GM12878 (cell line): ENCODE data around the gene EGF.

ENCODE experiments used
- CTCF ChIP-seq, 3 experiments: IDR thresholded peaks in 2 of 3; conservative IDR thresholded peaks in 1 of 3; 2 replicates each; pipeline ENCODE4 v1.5.1; 2011; ENCODE audit warnings: low read depth in 3 of 3, low read length in 3 of 3, mild to moderate bottlenecking in 3 of 3, control low read depth in 2 of 3, moderate library complexity in 2 of 3, inconsistent platforms in 1 of 3, mixed read lengths in 1 of 3; ENCODE audit not compliant: control insufficient read depth in 2 of 3, insufficient read depth in 1 of 3; ENCODE audit errors: extremely low read depth in 1 of 3
- JUNB ChIP-seq: IDR thresholded peaks from 2 replicates; pipeline ENCODE4 v1.6.1; 2016; ENCODE audit warnings: antibody characterized with exemption, mild to moderate bottlenecking
- JUND ChIP-seq: IDR thresholded peaks from 2 replicates; pipeline ENCODE4 v1.6.1; 2012; ENCODE audit warnings: low read depth, mild to moderate bottlenecking, low read length, improper control_type of control experiment, moderate library complexity
- NRF1 ChIP-seq: conservative IDR thresholded peaks from 2 replicates; pipeline ENCODE4 v1.6.1; 2011; ENCODE audit warnings: mild to moderate bottlenecking, low read depth, low read length, improper control_type of control experiment
- POLR2AphosphoS5 ChIP-seq: IDR thresholded peaks from 2 replicates; pipeline ENCODE4 v1.6.1; 2011; ENCODE audit warnings: mild to moderate bottlenecking, low read length, inconsistent platforms
- SREBF2 ChIP-seq: IDR thresholded peaks from 2 replicates; pipeline ENCODE4 v1.6.1; 2012; ENCODE audit warnings: mild to moderate bottlenecking, low read length
- STAT1 ChIP-seq: fragments of 450-650 bp; conservative IDR thresholded peaks from 2 replicates; pipeline ENCODE4 v1.6.1; 2014; ENCODE audit warnings: antibody characterized with exemption, mild to moderate bottlenecking
- SUZ12 ChIP-seq: fragments of 200-600 bp; sonication (generic); IDR thresholded peaks from one replicate; pipeline ENCODE4 v1.6.1; 2018; ENCODE audit warnings: antibody characterized with exemption, mild to moderate bottlenecking; ENCODE audit not compliant: unreplicated experiment
- TAF1 ChIP-seq: IDR thresholded peaks from 2 replicates; pipeline ENCODE4 v1.6.1; 2011; ENCODE audit warnings: mild to moderate bottlenecking, low read depth, low read length, borderline replicate concordance
- TARDBP ChIP-seq: IDR thresholded peaks from 2 replicates; pipeline ENCODE4 v1.6.1; 2016; ENCODE audit warnings: borderline replicate concordance
- ZNF384 ChIP-seq: IDR thresholded peaks from 2 replicates; pipeline ENCODE4 v1.6.1; 2012; ENCODE audit warnings: low read depth, mild to moderate bottlenecking, low read length, improper control_type of control experiment, borderline replicate concordance
- TF ChIP-seq, protein P1 (sequence below): IDR thresholded peaks from 2 replicates; pipeline ENCODE4 v1.6.1; 2012; ENCODE audit warnings: low read depth, low read length, improper control_type of control experiment

DNA sequence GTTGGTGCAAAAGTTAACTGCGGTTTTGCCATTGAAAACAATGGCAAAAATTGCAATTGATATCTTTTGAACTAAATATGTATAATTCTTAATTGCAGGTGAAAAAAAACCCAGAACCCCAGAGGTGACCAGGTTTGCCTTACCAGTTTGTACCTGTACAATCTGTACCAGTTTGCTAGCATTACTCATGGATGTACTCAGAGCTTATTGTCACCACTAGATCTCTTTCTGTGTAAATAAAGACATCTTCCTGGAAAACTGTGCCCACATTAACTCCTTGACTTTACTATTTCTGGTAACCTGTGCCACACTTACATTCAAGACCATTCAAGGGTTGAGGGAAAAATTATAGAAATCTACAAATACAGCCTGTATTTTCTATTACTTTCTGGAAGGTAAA, 146.0 kb downstream of the EGF start:
- TF ChIP-seq CTCF (IDR thresholded peaks at IDR 0.05 in 2 of 3, conservative IDR thresholded peaks at IDR 0.05 in 1 of 3; ENCODE audit: control insufficient read depth in 2 of 3, extremely low read depth in 1 of 3, insufficient read depth in 1 of 3, low read depth in 3 of 3, low read length in 3 of 3): no peak
- no peak for TF ChIP-seq ZNF384
- TF ChIP-seq JUNB: no peak
- no peak for TF ChIP-seq TARDBP
- no peak for TF ChIP-seq SREBF2
- no peak for TF ChIP-seq SUZ12
- TF ChIP-seq NRF1: no peak
- no peak for TF ChIP-seq TAF1
- no peak for TF ChIP-seq STAT1
- no peak for TF ChIP-seq JUND
- TF ChIP-seq, protein P1, sequence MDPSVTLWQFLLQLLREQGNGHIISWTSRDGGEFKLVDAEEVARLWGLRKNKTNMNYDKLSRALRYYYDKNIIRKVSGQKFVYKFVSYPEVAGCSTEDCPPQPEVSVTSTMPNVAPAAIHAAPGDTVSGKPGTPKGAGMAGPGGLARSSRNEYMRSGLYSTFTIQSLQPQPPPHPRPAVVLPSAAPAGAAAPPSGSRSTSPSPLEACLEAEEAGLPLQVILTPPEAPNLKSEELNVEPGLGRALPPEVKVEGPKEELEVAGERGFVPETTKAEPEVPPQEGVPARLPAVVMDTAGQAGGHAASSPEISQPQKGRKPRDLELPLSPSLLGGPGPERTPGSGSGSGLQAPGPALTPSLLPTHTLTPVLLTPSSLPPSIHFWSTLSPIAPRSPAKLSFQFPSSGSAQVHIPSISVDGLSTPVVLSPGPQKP: no peak
- TF ChIP-seq POLR2AphosphoS5: no peak
